SHP77 treated with DMSO at 0.1 percent for 48 hours (cell line): ENCODE results near the gene SF3A1.
"Not testable (repeated sequence)": the region's sequence is repeated elsewhere in the genome, so short reads cannot be mapped to it uniquely, and the experiment has no call there.

ENCODE experiments used
- DNase-seq: peaks from one replicate; lab custom pipeline; 2025; lab: John Stamatoyannopoulos, UW

Gene SF3A1

GRCh38 chr22:30347255-30347892 is 9.3 kb downstream of the SF3A1 start:
- no peak for DNase-seq

- DNase-seq = no peak
Measured at GRCh38 chr22:30344447-30345200, 12.1 kb downstream of the SF3A1 start.

DNA sequence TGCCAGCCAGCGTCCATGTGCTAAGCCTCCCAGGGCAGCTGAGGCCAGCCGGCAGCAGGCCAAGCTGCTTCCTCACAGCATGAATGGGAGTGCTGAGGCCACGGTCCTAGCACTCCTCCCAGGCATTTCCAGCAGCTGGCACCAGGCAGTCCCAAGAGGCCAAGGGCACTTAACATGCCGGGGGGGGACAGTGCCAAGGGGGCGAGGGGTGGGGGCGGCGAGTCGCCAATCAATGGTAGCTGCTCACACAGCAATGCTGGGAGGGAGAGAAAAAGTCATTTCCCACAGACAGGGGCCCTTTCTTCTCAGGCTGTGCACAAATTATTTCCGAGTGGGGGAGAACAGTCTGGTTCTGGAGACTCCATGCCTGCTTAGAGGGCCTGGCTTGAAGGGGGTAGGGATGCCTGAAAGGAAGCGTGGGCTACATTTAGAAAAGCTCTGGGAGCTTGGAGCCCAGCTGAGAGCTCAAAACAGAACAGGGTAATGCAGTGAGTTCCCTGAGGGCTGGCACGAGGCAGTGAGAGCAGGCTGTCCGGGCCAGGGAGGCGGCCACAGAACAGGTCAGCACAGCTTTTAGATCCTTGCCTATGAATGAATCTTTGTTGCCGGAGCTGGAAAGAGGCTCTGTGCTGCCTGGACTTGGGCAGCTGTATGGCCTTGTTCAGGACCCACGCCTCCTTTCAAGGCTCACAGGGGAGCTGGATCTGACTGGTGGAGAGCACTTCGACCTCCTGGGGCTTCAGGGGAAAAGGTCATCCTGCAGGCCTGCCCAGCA is 15.6 kb downstream of the SF3A1 start:
- DNase-seq = no peak

- no peak for DNase-seq
Measured at GRCh38 chr22:30338802-30339201, 17.9 kb downstream of the SF3A1 start.

DNA sequence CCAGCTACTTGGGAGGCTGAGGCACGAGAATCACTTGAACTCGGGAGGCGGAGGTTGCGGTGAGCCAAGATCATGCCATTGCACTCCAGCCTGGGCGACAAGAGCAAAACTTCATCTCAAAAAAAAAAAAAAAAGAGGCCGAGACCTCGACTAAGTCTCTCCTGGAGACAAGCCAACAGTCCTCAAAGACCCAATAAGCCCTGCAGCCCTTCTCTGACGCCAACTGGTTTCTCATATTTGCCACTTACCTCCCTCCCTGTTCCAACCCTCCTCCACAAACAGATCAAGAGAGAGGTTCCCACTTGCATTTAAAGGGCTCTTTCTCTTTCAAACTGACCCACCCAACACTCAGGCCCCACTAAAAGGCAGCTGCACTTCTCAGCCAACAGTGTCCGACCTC is 18.4 kb downstream of the SF3A1 start:
- not testable (repeated sequence) for DNase-seq

DNA sequence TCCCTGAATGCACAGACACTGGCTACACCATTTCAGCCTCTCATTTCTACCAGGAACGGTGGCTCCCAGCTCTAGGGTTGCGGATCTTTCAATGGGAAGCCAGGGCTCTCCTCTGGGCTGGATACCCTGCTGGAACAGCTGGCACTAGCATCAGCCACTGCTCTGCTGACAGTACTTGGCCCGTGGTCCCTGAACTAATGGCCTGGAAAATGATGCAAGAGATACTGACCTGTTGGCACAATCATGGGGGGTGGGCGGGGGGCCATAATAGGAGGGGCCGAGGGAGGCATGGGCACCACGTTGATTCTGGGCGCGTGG is 19.3 kb downstream of the SF3A1 start:
- DNase-seq = no peak

DNA sequence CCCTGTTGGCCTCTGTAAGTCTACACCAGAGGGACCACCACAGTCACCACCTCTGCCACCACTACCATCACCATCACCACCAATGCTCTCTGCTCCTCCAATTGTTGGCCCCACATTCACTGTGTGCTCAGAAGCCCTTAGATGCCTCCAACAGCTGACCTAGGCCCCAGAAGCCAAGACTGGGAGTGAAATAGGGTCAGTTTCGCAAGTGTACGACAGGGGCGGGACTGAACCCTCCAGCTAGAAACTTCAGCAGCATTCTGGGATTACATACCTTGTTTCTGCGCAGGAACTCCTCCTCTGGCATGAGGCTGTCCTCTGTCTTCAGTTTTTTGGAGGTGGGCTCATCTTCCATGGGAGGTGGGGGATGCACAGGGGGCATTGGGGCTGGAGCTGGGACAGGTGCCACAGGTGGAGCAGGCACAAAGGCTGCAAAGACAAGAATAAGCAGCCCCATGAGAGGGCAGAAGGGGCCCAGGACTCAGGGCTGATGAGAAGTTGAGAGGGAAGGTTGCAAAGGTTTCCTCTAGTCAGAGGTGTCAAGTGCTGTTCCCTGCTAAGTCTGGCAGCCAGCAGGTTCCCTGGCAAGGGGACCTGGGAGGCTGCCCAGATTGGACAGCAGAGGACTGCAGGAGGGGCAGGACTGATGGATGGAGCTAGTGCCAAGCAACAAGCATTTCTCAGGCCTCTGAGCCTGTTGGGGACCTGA is 19.8 kb downstream of the SF3A1 start:
- DNase-seq = no peak

DNA sequence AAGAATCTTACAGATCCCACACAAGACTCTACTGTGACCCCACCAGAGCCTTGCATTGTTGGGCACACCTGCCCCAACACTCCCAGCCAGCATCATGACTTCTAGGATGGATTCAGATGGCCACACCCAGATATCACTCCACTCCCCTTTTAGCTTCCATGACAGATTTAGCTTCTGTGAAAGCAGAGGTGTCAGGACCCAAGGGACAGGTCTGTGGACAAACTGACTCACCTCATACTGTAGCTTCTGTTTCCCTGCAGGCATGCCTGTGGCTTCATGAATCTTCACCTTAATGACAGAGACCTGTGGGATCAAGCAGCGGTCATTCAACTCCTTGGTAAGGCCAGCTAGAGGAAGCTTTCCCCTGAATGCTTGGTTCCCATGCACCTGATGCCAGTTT is 21.5 kb downstream of the SF3A1 start:
- no peak for DNase-seq

DNA sequence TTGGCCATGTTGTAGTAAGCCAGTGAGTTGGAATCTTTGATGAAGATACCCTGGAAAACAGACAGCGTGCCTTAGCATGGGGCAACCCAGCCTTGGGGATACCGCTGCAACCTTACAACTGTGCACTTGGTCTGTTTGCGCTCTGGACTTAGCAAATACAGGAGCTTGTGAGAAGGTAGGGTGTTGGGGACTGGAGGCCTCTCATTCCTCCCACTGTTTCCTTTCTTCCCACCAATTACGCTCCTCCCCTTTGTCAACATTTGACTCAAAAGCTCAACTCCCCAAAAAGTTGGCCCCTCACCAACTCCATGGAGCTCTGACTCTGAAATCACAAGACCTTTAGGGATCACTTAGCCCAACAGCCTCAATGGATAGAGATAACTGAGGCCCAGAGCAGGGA is 22.0 kb downstream of the SF3A1 start:
- no peak for DNase-seq

GRCh38 chr22:30333707-30334087 is 23.0 kb downstream of the SF3A1 start:
- no peak for DNase-seq

GRCh38 chr22:30332994-30333706 is 23.5 kb downstream of the SF3A1 start:
- no peak for DNase-seq

GRCh38 chr22:30332551-30332950 is 24.1 kb downstream of the SF3A1 start:
- no peak for DNase-seq

DNA sequence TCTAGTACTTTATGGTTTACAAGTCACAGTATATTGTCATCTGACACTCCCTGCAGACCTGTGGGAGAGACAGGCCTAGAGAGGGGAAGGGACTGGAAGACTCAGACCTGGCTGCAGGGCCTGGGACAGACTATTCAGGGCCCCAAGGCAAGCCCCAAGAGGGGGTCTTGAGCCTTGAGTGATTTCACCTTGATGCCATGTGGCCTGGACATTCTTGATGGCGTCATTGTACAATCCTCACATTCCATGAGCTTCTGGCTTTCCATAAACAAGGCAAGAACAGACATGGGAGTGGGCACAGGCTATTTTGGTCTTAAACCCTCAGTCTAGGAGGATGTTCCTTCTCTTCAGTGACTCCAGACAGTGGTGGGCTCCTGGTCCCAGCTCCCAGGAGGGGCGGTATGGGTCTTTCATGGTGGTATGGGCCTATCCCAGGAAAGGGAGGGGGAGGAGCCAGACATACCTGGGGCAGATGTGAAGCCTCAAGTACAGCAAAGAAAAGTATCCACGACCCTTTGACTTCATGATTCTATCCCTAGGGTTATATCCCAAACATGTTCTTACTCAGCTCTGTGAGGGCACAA is 28.1 kb downstream of the SF3A1 start:
- no peak for DNase-seq

DNA sequence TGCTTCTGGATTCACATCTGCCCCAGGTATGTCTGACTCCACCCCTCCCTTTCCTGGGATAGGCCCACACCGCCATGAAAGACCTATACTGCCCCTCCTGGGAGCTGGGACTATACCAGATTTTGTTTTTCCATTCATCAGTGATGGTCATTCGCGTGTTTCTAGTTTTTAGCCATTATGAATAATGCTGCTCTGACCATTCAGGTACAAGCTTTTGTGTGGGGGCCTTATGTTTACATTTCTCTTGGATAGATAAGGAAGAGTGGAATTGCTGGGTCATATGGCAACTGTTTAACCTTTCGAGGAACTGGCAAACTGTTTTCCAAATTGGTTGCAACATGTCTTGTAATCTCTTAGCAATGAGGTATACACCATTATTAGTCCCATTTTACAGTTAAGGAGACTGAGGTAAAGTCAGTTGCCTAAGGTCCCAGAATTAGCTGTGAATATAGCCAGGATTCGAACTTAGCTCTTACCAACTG is 28.8 kb downstream of the SF3A1 start:
- no peak for DNase-seq

DNA sequence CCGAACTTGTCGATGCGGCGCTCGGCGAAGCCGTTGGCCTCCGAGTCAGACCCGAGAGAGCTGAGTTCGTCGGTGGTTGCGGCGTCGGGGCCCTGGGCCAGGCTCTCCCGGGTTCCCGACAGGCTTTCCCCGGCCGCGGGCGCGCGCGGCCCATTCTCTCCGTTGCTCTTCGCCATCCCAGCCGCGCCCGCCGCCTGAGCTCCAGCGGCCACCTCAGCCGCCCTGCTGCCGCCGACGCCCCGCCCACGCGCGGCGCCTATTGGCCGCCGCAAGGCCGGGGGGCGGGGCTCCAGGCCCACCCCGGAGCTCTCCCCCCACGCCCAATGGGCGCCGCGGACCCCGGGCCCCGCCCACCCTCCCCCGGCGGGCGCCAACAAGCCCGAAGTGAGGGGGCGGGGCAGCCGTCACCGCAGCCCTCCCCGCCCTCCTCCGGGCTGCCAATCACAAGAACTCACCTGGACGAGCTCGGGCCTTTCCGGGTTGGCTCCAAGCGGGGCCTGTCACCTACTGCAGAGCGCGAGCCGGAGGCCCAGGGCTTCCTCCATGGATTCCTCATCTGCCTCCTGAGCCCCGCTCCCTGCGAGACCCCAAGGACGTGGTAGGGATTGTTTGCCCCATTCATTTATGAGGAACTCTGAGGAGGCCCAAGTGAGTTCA is 29.9 kb downstream of the SF3A1 start, which contains the start of gene TBC1D10A:
Gene TBC1D10A (minus strand): TSS at position 236 of the 657 bp plus-strand sequence. CDS start 60 bp downstream, at position 176.
- DNase-seq = peak; percentile 85

DNA sequence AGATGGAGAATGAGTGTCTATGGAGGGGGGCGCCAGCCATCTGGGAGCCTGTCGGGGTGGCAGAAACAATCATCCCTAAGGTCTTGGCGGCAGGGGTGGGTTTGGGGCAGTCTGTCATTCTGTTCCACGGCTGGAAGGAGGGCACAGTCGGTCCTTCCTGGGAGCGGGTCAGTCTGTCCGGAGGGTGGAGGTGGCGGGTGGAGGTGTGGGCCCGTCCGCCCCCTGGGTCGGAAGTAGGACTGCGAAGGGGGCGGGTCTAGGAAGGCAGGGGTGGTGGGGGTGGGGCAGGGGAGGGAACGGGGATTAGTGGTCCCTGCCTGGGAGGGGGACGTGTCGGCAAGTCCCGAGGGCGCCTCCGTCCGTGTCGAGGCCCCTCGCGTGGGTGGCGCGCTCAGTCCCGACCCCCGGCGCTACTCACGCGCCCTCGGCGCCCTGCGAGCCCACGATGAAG is 30.4 kb downstream of the SF3A1 start:
- no peak for DNase-seq

GRCh38 chr22:30325724-30326254 is 30.9 kb downstream of the SF3A1 start:
- DNase-seq = no peak

DNA sequence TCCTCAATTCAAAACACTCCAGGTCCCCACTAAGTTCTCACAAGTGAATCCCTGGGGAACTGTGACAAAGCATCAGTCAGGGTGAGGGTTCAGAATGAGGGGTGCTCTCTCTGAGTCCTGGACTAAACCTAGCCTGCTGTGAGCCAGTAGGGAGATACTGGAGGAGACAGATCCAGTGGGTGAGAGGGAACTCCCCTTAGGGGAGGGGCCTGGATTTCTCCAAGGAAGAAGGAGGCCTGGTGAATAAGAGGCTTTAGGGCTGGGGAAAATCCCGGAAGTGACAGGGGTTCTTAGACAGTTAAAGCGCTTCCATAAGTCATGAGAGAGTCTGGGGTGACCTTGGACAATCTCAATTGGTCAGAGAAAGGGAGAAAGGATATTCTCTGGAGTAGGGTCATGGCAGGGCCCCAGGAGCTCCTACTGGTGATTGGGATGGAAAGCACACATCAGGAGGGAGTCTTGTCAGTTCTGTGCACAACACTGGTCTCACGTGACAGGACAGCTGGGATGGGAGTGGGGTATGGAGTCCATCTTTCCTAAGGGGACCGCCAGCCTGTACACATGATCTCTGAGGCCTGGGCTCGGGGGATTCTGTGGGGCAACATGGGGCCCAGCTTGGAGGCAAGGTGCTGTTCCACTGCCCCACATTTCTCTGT is 31.5 kb downstream of the SF3A1 start:
- DNase-seq = no peak

GRCh38 chr22:30324014-30324730 is 32.5 kb downstream of the SF3A1 start:
- DNase-seq = no peak
